GM23338 (cell line): ENCODE measurements around the gene WNT5B. TPM values are rescaled to one million over a fixed set of nuclear protein-coding genes. Genes with fewer than 3 reads are reported as not detected.

Source experiments
- ATAC-seq: fragments of 200-7000 bp; cut with Tn5 transposase; 3 replicates; pipeline ENCODE4 v1.9.1; 2020
- DNase-seq: peaks from one replicate; pipeline ENCODE4 v3.0.0-alpha.2; 2015; ENCODE audit warnings: low spot score
- H2AFZ ChIP-seq: fragments of 200-600 bp; sonication (generic); 2 replicates; pipeline ENCODE4 v1.8.0; 2016; ENCODE audit warnings: antibody characterized with exemption, mild to moderate bottlenecking, moderate library complexity
- H3F3A ChIP-seq: fragments of 200-600 bp; sonication (generic); replicated peaks from 2 replicates; pipeline ENCODE4 v1.8.0; 2017; ENCODE audit warnings: antibody characterized with exemption, mixed run types, low read depth
- H3K27ac ChIP-seq: fragments of 200-600 bp; sonication (generic); 2 replicates; pipeline ENCODE4 v1.6.1; 2016; ENCODE audit warnings: low read depth
- H3K27me3 ChIP-seq: fragments of 200-600 bp; sonication (generic); 2 replicates; pipeline ENCODE4 v1.8.0; 2016; ENCODE audit warnings: mild to moderate bottlenecking, mixed run types, moderate library complexity; ENCODE audit not compliant: insufficient read depth
- H3K36me3 ChIP-seq: fragments of 200-600 bp; sonication (generic); 2 replicates; pipeline ENCODE4 v1.8.0; 2016; ENCODE audit warnings: mild to moderate bottlenecking; ENCODE audit not compliant: insufficient read depth
- H3K4me1 ChIP-seq: fragments of 200-600 bp; sonication (generic); 2 replicates; pipeline ENCODE4 v1.8.0; 2016; ENCODE audit warnings: mild to moderate bottlenecking, moderate library complexity; ENCODE audit not compliant: insufficient read depth
- H3K4me2 ChIP-seq: fragments of 200-600 bp; sonication (generic); 2 replicates; pipeline ENCODE4 v1.7.1; 2017; ENCODE audit warnings: mixed run types
- H3K4me3 ChIP-seq: fragments of 200-600 bp; sonication (generic); 2 replicates; pipeline ENCODE4 v1.6.1; 2016; ENCODE audit warnings: mixed run types
- H3K79me2 ChIP-seq: fragments of 200-600 bp; sonication (generic); replicated peaks from 2 replicates; pipeline ENCODE4 v1.8.0; 2017; ENCODE audit warnings: mild to moderate bottlenecking; ENCODE audit not compliant: insufficient read depth
- H3K9me2 ChIP-seq: fragments of 200-600 bp; sonication (generic); 2 replicates; pipeline ENCODE4 v1.8.0; 2017; ENCODE audit not compliant: insufficient read depth
- H4K20me1 ChIP-seq: fragments of 200-600 bp; sonication (generic); replicated peaks from 2 replicates; pipeline ENCODE4 v1.8.0; 2017; ENCODE audit warnings: mild to moderate bottlenecking; ENCODE audit not compliant: insufficient read depth
- H3K27ac Mint-ChIP-seq: 2 replicates; pipeline ENCODE4 v1.8.0; 2020; ENCODE audit warnings: inconsistent platforms, mild to moderate bottlenecking, moderate library complexity, mixed read lengths
- H3K27me3 Mint-ChIP-seq: 3 replicates; pipeline ENCODE4 v1.8.0; 2022; ENCODE audit warnings: low read depth, mild to moderate bottlenecking, moderate library complexity, mixed read lengths, inconsistent platforms; ENCODE audit not compliant: insufficient read depth, poor library complexity
- H3K36me3 Mint-ChIP-seq: 3 replicates; pipeline ENCODE4 v1.8.0; 2021; ENCODE audit warnings: low read depth, mild to moderate bottlenecking, inconsistent platforms, moderate library complexity, mixed read lengths
- H3K4me1 Mint-ChIP-seq: 3 replicates; pipeline ENCODE4 v1.8.0; 2020; ENCODE audit warnings: mild to moderate bottlenecking, inconsistent platforms, mixed read lengths
- H3K4me3 Mint-ChIP-seq: 3 replicates; pipeline ENCODE4 v1.8.0; 2021; ENCODE audit warnings: moderate library complexity, mild to moderate bottlenecking, inconsistent platforms, mixed read lengths
- H3K9me3 Mint-ChIP-seq: 3 replicates; pipeline ENCODE4 v1.8.0; 2020; ENCODE audit warnings: moderate library complexity, mild to moderate bottlenecking, inconsistent platforms, mixed read lengths
- CREB1 ChIP-seq: fragments of 250-450 bp; sonication (Bioruptor Pico); IDR thresholded peaks from 2 replicates; pipeline ENCODE4 v1.5.0; 2020; ENCODE audit warnings: low read depth, mild to moderate bottlenecking, moderate library complexity
- CTCF ChIP-seq, 2 experiments: fragments of 200-600 bp in 1 of 2; sonication (generic) in 1 of 2; conservative IDR thresholded peaks; 2 replicates each; pipeline versions ENCODE4 v1.5.1 to v1.6.1; 2016 to 2017; ENCODE audit warnings: antibody characterized with exemption in 2 of 2, low read depth in 2 of 2, mild to moderate bottlenecking in 2 of 2, moderate library complexity in 1 of 2
- ETS1 ChIP-seq: IDR thresholded peaks from 2 replicates; pipeline ENCODE4 v1.6.1; 2016; ENCODE audit warnings: antibody characterized with exemption
- EZH2 ChIP-seq: fragments of 200-600 bp; sonication (generic); IDR thresholded peaks from one replicate; pipeline ENCODE4 v1.8.0; 2017; ENCODE audit warnings: antibody characterized with exemption, mild to moderate bottlenecking, low read depth; ENCODE audit not compliant: unreplicated experiment
- EZH2phosphoT487 ChIP-seq: fragments of 200-600 bp; sonication (generic); IDR thresholded peaks from one replicate; pipeline ENCODE4 v1.8.1; 2018; ENCODE audit warnings: antibody characterized with exemption; ENCODE audit not compliant: unreplicated experiment
- JUNB ChIP-seq: IDR thresholded peaks from one replicate; pipeline ENCODE4 v1.6.1; 2016; ENCODE audit warnings: antibody characterized with exemption; ENCODE audit not compliant: unreplicated experiment
- NANOG ChIP-seq: IDR thresholded peaks from 2 replicates; pipeline ENCODE4 v1.6.1; 2016; ENCODE audit warnings: antibody characterized with exemption, borderline replicate concordance
- POLR2AphosphoS5 ChIP-seq: IDR thresholded peaks from 2 replicates; pipeline ENCODE4 v1.6.1; 2016; ENCODE audit warnings: antibody characterized with exemption, low read depth
- REST ChIP-seq: IDR thresholded peaks from one replicate; pipeline ENCODE4 v1.6.1; 2018; ENCODE audit warnings: antibody characterized with exemption; ENCODE audit not compliant: unreplicated experiment
- STAT1 ChIP-seq: IDR thresholded peaks from one replicate; pipeline ENCODE4 v1.6.1; 2016; ENCODE audit warnings: antibody characterized with exemption; ENCODE audit not compliant: unreplicated experiment
- ZNF114 ChIP-seq: fragments of 250-450 bp; sonication (Bioruptor Pico); IDR thresholded peaks from 2 replicates; pipeline ENCODE4 v1.5.0; 2020; ENCODE audit warnings: mild to moderate bottlenecking, moderate library complexity
- ZNF331 ChIP-seq: fragments of 250-450 bp; sonication (Bioruptor Pico); IDR thresholded peaks from 2 replicates; pipeline ENCODE4 v1.5.0; 2020; ENCODE audit warnings: low read depth, mild to moderate bottlenecking, moderate library complexity
- polyA plus RNA-seq: library from polyadenylated mRNA; unstranded; fragments of >200 nt; fragmentation: Nextera tagmentation; extraction: Ambion mirVana; gene quantifications from 2 replicates; pipeline ENCODE4 v1.2.1, GENCODE V29; 2016
- total RNA-seq: library from RNA; depleted of rRNA; stranded (reverse); fragments of >200 nt; shearing (Covaris generic); gene quantifications from 2 replicates; pipeline ENCODE4 v1.2.3, GENCODE V29; 2014
- TF ChIP-seq, protein P1 (sequence below): fragments of 250-450 bp; sonication (Bioruptor Pico); IDR thresholded peaks from 2 replicates; pipeline ENCODE4 v1.5.0; 2020; ENCODE audit warnings: mild to moderate bottlenecking, moderate library complexity

The WNT5B gene
- total and polyA plus RNA-seq, 2 experiments from 2014 or later: 1.4 to 2.7 TPM

- H3K27ac ChIP-seq: peak within 1 kb of the TSS; percentile 94
- H3K4me1 ChIP-seq: peaks cover 9% of the 10 kb centered on the region
- Mint-ChIP-seq H3K36me3 (peaks cover 10% of the 10 kb centered on the region), H3K27me3 (peaks cover 11% of the 10 kb centered on the region), H3K27ac (peak within 1 kb of the TSS; percentile 98), H3K4me3 (peak within 1 kb of the TSS; percentile 91), H3K4me1 (peaks cover 15% of the 10 kb centered on the region), H3K9me3 (no peaks in the 10 kb centered on the region)
- peak; percentile 96 for ATAC-seq
- peak within 1 kb of the TSS; percentile 83 for H2AFZ ChIP-seq
- H3F3A ChIP-seq: no peaks in the 10 kb centered on the region
- H3K79me2 ChIP-seq: peaks cover 43% of the 10 kb centered on the region
- 0 out of 2 replicates have a peak, but pooled peaks cover 16% of the 10 kb centered on the region for H4K20me1 ChIP-seq
- DNase-seq: peak; percentile 99
- H3K9me2 ChIP-seq: no peaks in the 10 kb centered on the region
- peak within 1 kb of the TSS; percentile 96 for H3K4me3 ChIP-seq
- peak within 1 kb of the TSS; percentile 85 for H3K4me2 ChIP-seq
- no peaks in the 10 kb centered on the region for H3K36me3 ChIP-seq
- H3K27me3 ChIP-seq: no peaks in the 10 kb centered on the region
- no peak for TF ChIP-seq NANOG
- no peak for TF ChIP-seq EZH2phosphoT487
- TF ChIP-seq, protein P1, sequence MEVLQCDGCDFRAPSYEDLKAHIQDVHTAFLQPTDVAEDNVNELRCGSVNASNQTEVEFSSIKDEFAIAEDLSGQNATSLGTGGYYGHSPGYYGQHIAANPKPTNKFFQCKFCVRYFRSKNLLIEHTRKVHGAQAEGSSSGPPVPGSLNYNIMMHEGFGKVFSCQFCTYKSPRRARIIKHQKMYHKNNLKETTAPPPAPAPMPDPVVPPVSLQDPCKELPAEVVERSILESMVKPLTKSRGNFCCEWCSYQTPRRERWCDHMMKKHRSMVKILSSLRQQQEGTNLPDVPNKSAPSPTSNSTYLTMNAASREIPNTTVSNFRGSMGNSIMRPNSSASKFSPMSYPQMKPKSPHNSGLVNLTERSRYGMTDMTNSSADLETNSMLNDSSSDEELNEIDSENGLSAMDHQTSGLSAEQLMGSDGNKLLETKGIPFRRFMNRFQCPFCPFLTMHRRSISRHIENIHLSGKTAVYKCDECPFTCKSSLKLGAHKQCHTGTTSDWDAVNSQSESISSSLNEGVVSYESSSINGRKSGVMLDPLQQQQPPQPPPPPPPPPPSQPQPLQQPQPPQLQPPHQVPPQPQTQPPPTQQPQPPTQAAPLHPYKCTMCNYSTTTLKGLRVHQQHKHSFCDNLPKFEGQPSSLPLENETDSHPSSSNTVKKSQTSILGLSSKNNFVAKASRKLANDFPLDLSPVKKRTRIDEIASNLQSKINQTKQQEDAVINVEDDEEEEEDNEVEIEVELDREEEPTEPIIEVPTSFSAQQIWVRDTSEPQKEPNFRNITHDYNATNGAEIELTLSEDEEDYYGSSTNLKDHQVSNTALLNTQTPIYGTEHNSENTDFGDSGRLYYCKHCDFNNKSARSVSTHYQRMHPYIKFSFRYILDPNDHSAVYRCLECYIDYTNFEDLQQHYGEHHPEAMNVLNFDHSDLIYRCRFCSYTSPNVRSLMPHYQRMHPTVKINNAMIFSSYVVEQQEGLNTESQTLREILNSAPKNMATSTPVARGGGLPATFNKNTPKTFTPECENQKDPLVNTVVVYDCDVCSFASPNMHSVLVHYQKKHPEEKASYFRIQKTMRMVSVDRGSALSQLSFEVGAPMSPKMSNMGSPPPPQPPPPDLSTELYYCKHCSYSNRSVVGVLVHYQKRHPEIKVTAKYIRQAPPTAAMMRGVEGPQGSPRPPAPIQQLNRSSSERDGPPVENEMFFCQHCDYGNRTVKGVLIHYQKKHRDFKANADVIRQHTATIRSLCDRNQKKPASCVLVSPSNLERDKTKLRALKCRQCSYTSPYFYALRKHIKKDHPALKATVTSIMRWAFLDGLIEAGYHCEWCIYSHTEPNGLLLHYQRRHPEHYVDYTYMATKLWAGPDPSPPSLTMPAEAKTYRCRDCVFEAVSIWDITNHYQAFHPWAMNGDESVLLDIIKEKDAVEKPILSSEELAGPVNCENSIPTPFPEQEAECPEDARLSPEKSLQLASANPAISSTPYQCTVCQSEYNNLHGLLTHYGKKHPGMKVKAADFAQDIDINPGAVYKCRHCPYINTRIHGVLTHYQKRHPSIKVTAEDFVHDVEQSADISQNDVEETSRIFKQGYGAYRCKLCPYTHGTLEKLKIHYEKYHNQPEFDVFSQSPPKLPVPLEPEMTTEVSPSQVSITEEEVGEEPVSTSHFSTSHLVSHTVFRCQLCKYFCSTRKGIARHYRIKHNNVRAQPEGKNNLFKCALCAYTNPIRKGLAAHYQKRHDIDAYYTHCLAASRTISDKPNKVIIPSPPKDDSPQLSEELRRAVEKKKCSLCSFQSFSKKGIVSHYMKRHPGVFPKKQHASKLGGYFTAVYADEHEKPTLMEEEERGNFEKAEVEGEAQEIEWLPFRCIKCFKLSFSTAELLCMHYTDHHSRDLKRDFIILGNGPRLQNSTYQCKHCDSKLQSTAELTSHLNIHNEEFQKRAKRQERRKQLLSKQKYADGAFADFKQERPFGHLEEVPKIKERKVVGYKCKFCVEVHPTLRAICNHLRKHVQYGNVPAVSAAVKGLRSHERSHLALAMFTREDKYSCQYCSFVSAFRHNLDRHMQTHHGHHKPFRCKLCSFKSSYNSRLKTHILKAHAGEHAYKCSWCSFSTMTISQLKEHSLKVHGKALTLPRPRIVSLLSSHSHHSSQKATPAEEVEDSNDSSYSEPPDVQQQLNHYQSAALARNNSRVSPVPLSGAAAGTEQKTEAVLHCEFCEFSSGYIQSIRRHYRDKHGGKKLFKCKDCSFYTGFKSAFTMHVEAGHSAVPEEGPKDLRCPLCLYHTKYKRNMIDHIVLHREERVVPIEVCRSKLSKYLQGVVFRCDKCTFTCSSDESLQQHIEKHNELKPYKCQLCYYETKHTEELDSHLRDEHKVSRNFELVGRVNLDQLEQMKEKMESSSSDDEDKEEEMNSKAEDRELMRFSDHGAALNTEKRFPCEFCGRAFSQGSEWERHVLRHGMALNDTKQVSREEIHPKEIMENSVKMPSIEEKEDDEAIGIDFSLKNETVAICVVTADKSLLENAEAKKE (CRISPR knock-in tag): no peak
- TF ChIP-seq CREB1 (CRISPR knock-in tag): peak; percentile 96
- peak; percentile 84 for TF ChIP-seq POLR2AphosphoS5
- no peak for TF ChIP-seq STAT1
- no peak for TF ChIP-seq JUNB
- no peak for TF ChIP-seq ZNF331 (CRISPR knock-in tag)
- no peak for TF ChIP-seq CTCF (conservative IDR thresholded peaks at IDR 0.05; ENCODE audit: low read depth in 2 of 2)
- TF ChIP-seq ETS1: peak; percentile 81; the same call in 1 of the 2 replicates
- TF ChIP-seq ZNF114: no peak
- TF ChIP-seq REST: no peak
- TF ChIP-seq EZH2: no peak
These were observed 61.6 kb downstream of the WNT5B start, which contains the start of gene ADIPOR2 for GRCh38 chr12:1690578-1691122. TSS of gene ADIPOR2 (plus strand) at chr12:1691070. CDS start at chr12:1754344, 63,274 bp downstream.
